Hematopoietic multipotent progenitor cell treated with erythropoietin and hydrocortisone succinate and interleukin-3 and kit ligand, for 15 days (in vitro differentiated cells): ENCODE results near the gene ZFP62.
A peak's percentile ranks its signal among the peaks of the same experiment; 100 is the strongest.
"Not testable (repeated sequence)": the region's sequence is repeated elsewhere in the genome, so short reads cannot be mapped to it uniquely, and the experiment has no call there.

Source experiments
- DNase-seq: peaks from one replicate; pipeline ENCODE4 v3.0.0-alpha.2; 2015; ENCODE audit warnings: low spot score

The ZFP62 gene

DNA sequence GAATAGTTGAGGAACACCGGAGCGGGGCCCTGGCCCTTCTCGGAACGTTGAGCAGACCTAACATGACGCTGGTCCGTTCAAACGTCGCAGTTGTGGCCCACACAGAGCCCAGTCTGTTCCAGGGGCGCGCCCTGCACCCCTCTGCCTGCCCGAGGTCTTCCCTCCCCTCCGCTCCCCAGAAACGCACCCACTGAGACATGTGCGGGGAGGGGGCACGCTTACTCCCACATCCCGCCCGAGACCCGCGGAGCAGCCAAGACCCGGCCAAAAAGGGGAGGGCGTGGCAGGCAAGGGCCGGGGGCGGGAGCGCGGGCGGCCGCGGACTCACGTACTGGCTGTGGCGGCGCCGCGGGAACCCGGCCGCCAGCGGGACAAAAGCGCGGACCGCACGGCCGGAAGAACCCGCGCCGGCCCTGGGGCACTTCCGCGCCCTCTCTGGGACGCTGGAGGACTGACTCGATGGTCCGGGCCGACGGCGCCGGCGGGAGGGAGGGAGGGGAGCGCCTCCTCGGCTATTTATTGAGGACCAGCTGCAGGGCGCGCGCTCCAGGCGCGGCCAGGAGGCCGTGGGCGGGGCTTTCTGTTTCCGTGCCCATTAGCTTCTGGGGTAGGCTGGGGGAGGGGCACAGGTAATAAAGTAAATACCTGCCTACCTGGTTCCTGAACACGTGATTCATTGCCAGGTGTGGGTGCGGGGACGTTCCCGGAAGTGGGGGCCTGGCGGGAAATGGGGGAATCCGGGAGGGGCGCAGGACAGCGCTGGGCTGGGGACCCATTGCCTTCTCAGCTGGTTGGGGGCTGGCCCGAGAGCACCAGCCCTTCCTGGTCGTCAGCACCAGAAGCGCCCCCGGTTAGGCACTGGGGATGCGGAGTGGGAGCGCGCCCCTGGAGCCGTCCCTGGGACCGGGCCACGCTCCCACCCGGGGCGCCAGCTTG lies at the start of gene ZFP62:
TSS of gene ZFP62 (minus strand) at position 390 of the 936 bp plus-strand sequence. CDS start at position 333, 57 bp downstream.
- DNase-seq: peak; percentile 81

GRCh38 chr5:180910735-180911134 lies 49.7 kb upstream of the ZFP62 start:
- no peak for DNase-seq

DNA sequence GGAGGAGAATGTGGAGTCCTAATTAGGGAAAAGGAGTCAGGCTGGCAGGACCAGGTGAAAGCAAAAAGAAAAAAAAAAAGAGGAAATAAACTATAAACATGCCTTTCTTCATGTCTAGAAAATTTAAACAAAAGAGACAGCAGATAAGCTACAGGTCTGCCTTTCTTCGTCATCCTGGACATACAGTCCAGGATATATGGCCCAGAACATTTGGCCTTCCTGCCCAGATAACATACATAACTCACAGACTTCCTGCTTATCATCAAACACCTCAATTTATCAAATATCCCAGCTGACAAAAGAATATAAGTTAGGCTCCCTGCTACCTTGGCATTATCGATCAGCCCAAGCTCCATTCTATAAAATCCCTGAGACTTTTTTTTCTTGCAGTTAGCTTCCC lies 49.1 kb upstream of the ZFP62 start:
- no peak for DNase-seq

GRCh38 chr5:180909782-180910181 lies 48.7 kb upstream of the ZFP62 start:
- DNase-seq: no peak

- DNase-seq: no peak
Measured at GRCh38 chr5:180908998-180909731, 48.1 kb upstream of the ZFP62 start.

DNA sequence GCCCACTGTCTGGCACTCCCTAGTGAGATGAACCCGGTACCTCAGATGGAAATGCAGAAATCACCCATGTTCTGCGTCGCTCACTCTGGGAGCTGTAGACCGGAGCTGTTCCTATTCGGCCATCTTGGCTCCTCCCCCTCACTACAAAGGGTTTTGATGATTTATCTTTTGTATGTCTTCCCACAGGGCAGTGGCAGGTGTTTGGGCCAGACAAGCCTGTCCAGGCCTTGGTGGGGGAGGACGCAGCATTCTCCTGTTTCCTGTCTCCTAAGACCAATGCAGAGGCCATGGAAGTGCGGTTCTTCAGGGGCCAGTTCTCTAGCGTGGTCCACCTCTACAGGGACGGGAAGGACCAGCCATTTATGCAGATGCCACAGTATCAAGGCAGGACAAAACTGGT lies 47.3 kb upstream of the ZFP62 start:
- no peak for DNase-seq

DNA sequence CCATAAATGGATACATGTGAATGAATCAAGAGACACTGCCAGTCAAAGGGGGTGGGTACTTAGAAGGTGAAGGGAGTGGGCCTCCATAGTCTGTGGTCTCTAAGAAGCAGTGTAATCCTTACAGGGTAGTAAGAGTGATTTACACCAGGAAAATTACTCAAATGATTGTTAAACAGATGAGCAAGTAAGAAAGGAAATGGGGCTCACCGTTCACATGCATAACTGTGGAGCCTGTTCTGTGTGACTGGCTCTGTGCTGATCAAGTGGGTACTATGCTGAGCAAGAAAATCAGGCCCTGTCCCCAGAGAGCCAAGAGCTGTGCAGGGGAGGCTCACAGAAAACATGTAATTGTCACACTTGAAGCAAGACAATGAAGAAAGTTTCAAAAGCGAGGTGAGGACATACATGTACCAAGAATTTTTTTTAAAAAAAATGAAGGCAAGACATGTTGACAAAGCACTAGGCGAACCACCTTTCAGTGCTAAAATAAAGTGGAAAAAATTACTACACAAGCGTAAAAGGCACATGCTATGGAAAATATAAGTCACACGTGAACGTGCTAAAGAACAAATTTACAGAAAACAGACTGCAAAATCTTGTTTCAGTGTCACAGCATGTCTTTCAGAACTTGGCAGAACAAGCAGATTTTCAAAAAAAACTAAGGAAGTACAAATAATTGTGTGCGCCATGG lies 40.4 kb upstream of the ZFP62 start:
- no peak for DNase-seq

DNA sequence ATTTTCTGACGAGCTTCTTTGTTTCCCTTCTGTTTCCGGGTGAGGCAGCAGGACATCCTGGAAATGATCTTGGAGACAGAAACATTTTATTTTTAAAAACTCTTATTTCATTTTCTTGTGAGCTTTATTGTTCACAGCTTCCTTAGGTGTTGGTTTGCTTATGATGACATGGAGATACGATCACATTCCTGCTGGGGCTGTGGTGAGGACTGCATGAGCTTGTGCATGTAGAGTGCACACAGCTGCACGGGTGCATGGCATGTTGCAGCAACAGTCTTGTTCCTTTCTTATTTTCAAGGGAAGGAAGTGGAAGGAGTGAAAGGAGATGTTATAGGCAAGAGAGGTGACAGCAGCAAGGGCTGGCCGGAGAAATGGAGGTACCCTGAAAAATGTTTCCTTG lies 39.1 kb upstream of the ZFP62 start:
- no peak for DNase-seq

GRCh38 chr5:180898621-180899246 lies 37.7 kb upstream of the ZFP62 start, which contains the start of gene BTNL8:
TSS of gene BTNL8 (plus strand) at chr5:180899159. CDS start at chr5:180899311, 152 bp downstream.
- DNase-seq: no peak

DNA sequence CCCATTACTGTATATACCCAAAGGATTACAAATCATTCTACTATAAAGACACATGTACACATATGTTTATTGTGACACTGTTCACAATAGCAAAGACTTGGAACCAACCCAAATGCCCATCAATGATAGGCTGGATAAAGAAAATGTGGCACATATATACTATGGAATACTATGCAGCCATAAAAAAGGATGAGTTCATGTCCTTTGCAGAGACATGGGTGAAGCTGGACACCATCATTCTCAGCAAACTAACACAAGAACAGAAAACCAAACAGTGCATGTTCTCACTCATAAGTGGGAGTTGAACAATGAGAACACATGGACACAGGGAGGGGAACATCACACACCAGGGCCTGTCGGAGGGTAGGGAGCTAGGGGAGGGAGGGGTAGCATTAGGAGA lies 34.3 kb upstream of the ZFP62 start:
- DNase-seq: not testable (repeated sequence)

DNA sequence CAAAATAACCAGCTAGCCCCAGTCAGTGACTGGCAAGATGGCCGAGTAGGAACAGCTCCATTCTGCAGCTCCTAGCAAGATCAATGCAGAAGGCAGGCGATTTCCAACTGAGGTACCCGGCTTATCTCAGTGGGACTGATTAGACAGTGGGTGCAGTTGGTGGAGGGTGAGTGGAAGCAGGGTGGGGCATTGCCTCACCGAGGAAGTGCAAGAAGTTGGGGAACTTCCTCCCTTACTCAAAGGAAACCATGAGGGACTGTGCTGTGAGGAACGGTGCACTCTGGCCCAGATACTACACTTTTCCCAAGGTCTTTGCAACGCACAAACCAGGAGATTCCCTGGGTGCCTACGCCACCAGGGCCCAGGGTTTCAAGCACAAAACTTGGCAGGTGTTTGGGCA lies 28.3 kb upstream of the ZFP62 start:
- DNase-seq: no peak

DNA sequence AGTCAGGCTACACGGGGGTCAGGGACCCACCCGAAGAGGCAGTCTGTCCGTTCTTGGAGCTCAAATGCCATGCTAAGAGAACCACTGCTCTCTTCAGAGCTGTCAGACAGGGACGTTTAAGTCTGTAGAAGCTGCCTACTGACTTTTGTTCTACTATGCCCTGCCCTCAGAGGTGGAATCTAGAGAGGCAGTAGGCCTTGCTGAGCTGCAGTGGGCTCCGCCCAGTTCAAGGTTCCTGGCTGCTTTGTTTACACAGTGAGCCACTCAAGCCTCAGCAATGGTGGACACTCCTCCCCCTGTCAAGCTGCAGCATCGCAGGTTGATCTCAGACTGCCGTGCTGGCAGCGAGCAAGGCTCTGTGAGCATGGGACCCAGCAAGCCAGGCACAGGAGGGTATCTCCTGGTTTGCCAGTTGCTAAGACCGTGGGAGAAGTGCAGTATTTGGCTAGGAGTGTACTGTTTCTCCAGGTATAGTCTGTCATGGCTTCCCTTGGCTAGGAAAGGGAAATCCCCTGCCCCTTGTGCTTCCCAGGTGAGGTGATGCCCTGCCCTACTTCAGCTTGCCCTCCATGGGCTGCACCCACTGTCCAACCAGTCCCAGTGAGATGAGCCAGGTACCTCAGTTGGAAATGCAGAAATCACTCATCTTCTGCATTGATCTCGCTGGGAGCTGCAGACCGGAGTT lies 24.9 kb upstream of the ZFP62 start:
- not testable (repeated sequence) for DNase-seq

- DNase-seq: no peak
Measured at GRCh38 chr5:180875860-180876426, 14.9 kb upstream of the ZFP62 start.

- DNase-seq: no peak
Measured at GRCh38 chr5:180874804-180875582, 13.9 kb upstream of the ZFP62 start.

DNA sequence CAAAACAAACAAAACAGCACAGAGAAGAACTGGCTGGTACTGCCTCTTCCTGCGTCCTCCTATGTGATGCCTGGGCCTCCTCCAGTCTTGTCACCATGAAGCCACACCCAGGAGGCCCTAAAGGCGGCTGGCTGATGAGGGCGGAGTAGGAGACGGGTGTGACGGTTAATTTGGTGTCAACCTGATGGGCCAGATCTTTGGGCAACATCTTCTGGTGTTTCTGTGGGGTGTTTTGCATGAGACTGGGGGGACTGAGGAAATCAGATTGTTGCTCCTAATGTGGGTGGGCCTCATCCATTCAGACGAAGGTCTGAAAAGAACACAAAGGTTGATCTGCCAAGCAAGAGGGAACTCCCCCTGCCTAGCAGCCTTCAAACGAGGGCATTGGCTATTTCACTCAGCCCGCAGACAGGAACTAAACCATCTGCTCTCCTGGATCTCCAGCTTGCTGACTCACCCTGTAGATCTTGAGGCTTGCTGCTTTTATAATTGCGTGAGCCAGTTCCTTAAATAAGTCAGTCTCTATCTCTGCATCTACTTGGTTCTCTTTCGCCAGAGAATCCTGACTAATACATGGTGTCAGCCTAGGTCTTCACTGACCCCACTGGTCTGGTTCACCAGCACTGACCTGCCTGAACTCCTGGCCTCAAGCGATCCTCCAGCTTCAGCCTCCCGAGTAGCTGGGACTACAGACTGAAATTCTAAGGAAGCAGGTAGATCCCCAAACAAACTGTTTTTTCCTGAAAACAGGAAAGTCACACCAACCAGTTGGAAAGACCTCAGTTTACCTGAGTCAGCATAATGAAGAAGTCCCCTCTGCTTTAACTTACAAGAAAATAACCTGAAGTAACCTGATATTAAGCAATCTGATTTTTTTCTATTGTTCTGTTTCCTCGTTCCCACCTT lies 12.8 kb upstream of the ZFP62 start:
- peak; percentile 70 for DNase-seq

GRCh38 chr5:180872419-180872818 lies 11.3 kb upstream of the ZFP62 start:
- DNase-seq: no peak

- no peak for DNase-seq
Measured at GRCh38 chr5:180870276-180871068, 9.4 kb upstream of the ZFP62 start.

- no peak for DNase-seq
Measured at GRCh38 chr5:180869587-180869986, 8.5 kb upstream of the ZFP62 start.
